HepG2 (cell line): ENCODE results near the gene TMED9. TPM values are rescaled to one million over a fixed set of nuclear protein-coding genes. Genes with fewer than 3 reads are reported as not detected.

ENCODE experiments used
- AGO1 ChIP-seq: fragments of 200-400 bp; formaldehyde crosslinking; IDR thresholded peaks from 2 replicates; pipeline ENCODE4 v1.6.1; 2017; ENCODE audit warnings: mild to moderate bottlenecking, low read depth, low read length, moderate library complexity; ENCODE audit not compliant: poor library complexity, severe bottlenecking
- ARID3A ChIP-seq: IDR thresholded peaks from 2 replicates; pipeline ENCODE4 v1.6.1; 2012; ENCODE audit warnings: low read depth, low read length, improper control_type of control experiment
- ARNT ChIP-seq: fragments of 450-650 bp; IDR thresholded peaks from 2 replicates; pipeline ENCODE4 v1.6.1; 2017
- BCL6 ChIP-seq: IDR thresholded peaks from 2 replicates; pipeline ENCODE4 v1.6.1; 2016; ENCODE audit warnings: missing genetic modification reagents, missing compliant biosample characterization
- CENPT ChIP-seq: sonication (generic); formaldehyde crosslinking; IDR thresholded peaks from 2 replicates; pipeline ENCODE4 v1.8.0; 2022; ENCODE audit warnings: low read depth, mild to moderate bottlenecking, moderate library complexity, missing genetic modification reagents
- CSRNP1 ChIP-seq: sonication (generic); formaldehyde crosslinking; IDR thresholded peaks from 2 replicates; pipeline ENCODE4 v1.8.1; 2023; ENCODE audit warnings: mild to moderate bottlenecking, missing genetic modification reagents
- ELF3 ChIP-seq: IDR thresholded peaks from 2 replicates; pipeline ENCODE4 v1.6.1; 2016; ENCODE audit warnings: missing genetic modification reagents, missing compliant biosample characterization
- ETS1 ChIP-seq: sonication (generic); formaldehyde crosslinking; IDR thresholded peaks from 2 replicates; pipeline ENCODE4 v1.4.0; 2020; ENCODE audit warnings: missing genetic modification reagents
- HDAC2 ChIP-seq: sonication (generic); formaldehyde crosslinking; IDR thresholded peaks from 2 replicates; pipeline ENCODE4 v1.4.0; 2020; ENCODE audit warnings: missing genetic modification reagents
- HOXD1 ChIP-seq: sonication (generic); formaldehyde crosslinking; IDR thresholded peaks from 2 replicates; pipeline ENCODE4 v1.5.0; 2020; ENCODE audit warnings: missing genetic modification reagents
- KLF11 ChIP-seq: IDR thresholded peaks from 2 replicates; pipeline ENCODE4 v1.6.1; 2016; ENCODE audit warnings: missing compliant biosample characterization
- KLF9 ChIP-seq: IDR thresholded peaks from 2 replicates; pipeline ENCODE4 v1.6.1; 2016; ENCODE audit warnings: low read depth
- MIXL1 ChIP-seq: IDR thresholded peaks from 2 replicates; pipeline ENCODE4 v1.6.1; 2016
- NFYB ChIP-seq: sonication (generic); formaldehyde crosslinking; IDR thresholded peaks from 2 replicates; pipeline ENCODE4 v1.4.0; 2020; ENCODE audit warnings: missing genetic modification reagents
- PHF21A ChIP-seq: sonication (generic); formaldehyde crosslinking; IDR thresholded peaks from 2 replicates; pipeline ENCODE4 v1.5.0; 2020; ENCODE audit warnings: mild to moderate bottlenecking, missing genetic modification reagents
- SALL2 ChIP-seq: sonication (generic); formaldehyde crosslinking; IDR thresholded peaks from 2 replicates; pipeline ENCODE4 v1.8.1; 2023; ENCODE audit warnings: mild to moderate bottlenecking, missing genetic modification reagents, inconsistent platforms
- SATB2 ChIP-seq: sonication (generic); formaldehyde crosslinking; IDR thresholded peaks from 2 replicates; pipeline ENCODE4 v1.5.0; 2020; ENCODE audit warnings: missing genetic modification reagents
- SIN3A ChIP-seq: IDR thresholded peaks from 2 replicates; pipeline ENCODE4 v1.6.1; 2011; ENCODE audit warnings: low read depth, mild to moderate bottlenecking, control low read depth, low read length, borderline replicate concordance
- SOX13 ChIP-seq, 3 experiments: fragments of 450-650 bp in 1 of 3; sonication (generic) in 1 of 3; formaldehyde crosslinking in 1 of 3; IDR thresholded peaks in 2 of 3; conservative IDR thresholded peaks in 1 of 3; 2 replicates each; pipeline versions ENCODE4 v1.5.0 to v1.6.1; 2016 to 2020; ENCODE audit warnings: antibody characterized with exemption in 1 of 3, mild to moderate bottlenecking in 1 of 3, missing compliant biosample characterization in 1 of 3, missing genetic modification reagents in 1 of 3, moderate library complexity in 1 of 3
- STAG1 ChIP-seq: sonication (generic); formaldehyde crosslinking; IDR thresholded peaks from 2 replicates; pipeline ENCODE4 v1.4.0; 2020; ENCODE audit warnings: missing genetic modification reagents
- TEAD3 ChIP-seq: optimal IDR thresholded peaks from 2 replicates; pipeline ENCODE3; 2016; ENCODE audit warnings: borderline replicate concordance
- TFAP4 ChIP-seq: sonication (generic); IDR thresholded peaks from 2 replicates; pipeline ENCODE4 v1.6.1; 2016; ENCODE audit warnings: low read depth, borderline replicate concordance
- TFDP1 ChIP-seq: IDR thresholded peaks from 2 replicates; pipeline ENCODE4 v1.6.1; 2016; ENCODE audit warnings: missing compliant biosample characterization, missing genetic modification reagents, borderline replicate concordance
- ZNF224 ChIP-seq: sonication (generic); formaldehyde crosslinking; IDR thresholded peaks from 2 replicates; pipeline ENCODE4 v1.5.0; 2020; ENCODE audit warnings: mild to moderate bottlenecking, missing genetic modification reagents
- ZNF670 ChIP-seq: sonication (generic); formaldehyde crosslinking; IDR thresholded peaks from 2 replicates; pipeline ENCODE4 v1.8.0; 2022; ENCODE audit warnings: mild to moderate bottlenecking, missing genetic modification reagents, borderline replicate concordance
- ZNF841 ChIP-seq: sonication (generic); formaldehyde crosslinking; IDR thresholded peaks from 2 replicates; pipeline ENCODE4 v1.8.1; 2023; ENCODE audit warnings: missing genetic modification reagents, borderline replicate concordance
- polyA plus RNA-seq, 8 experiments: library from polyadenylated mRNA; depleted of rRNA in 3 of 8; stranded (reverse) in 7 of 8; unstranded in 1 of 8; fragments of >200 nt; fragmentation: Illumina TruSeq in 4 of 8; extraction: Trizol in 4 of 8; gene quantifications; 2 replicates each; pipeline versions ENCODE4 v1.2.1 to v1.2.3, GENCODE V29; 2011 to 2016; ENCODE audit warnings: low read depth in 4 of 8, missing spikeins in 1 of 8, mixed read lengths in 1 of 8; ENCODE audit not compliant: insufficient read depth in 1 of 8
- total RNA-seq, 5 experiments: library from RNA; depleted of rRNA; stranded (reverse); fragments of >200 nt; fragmentation: Illumina TruSeq; extraction: Trizol; gene quantifications; 2 replicates each; pipeline ENCODE4 v1.2.3, GENCODE V29; 2016; ENCODE audit warnings: low read depth in 1 of 5

Gene TMED9
- total and polyA plus RNA-seq, 2 of the 13 experiments (the other 11 are each of a cell fraction or from before 2014, with no cell fraction given): 161 to 350 TPM

- TF ChIP-seq SIN3A (no peak), ELF3 (CRISPR knock-in tag) (peak; percentile 8; the same call in 1 of the 2 replicates), ARID3A (peak; percentile 77), NFYB (CRISPR knock-in tag) (no peak), TEAD3 (CRISPR knock-in tag) (peak; percentile 73), MIXL1 (CRISPR knock-in tag) (peak; percentile 82), ZNF224 (no peak), PHF21A (CRISPR knock-in tag) (peak; percentile 86), HDAC2 (CRISPR knock-in tag) (peak; percentile 68; the same call in 1 of the 2 replicates), SOX13 (IDR thresholded peaks at IDR 0.05) (no peak), SOX13 (CRISPR knock-in tag; conservative IDR thresholded peaks at IDR 0.05 in 1 of 2, IDR thresholded peaks at IDR 0.05 in 1 of 2) (peak in 1 of 2 experiments; percentile 56; a peak in 1 of 4 replicates), SALL2 (CRISPR knock-in tag) (no peak), TFDP1 (CRISPR knock-in tag) (peak; percentile 23; the same call in 1 of the 2 replicates), BCL6 (CRISPR knock-in tag) (peak; percentile 55), AGO1 (no peak), CSRNP1 (no peak), ETS1 (no peak), STAG1 (CRISPR knock-in tag) (no peak), TFAP4 (no peak), SATB2 (no peak), ARNT (no peak), ZNF670 (CRISPR knock-in tag) (0 out of 2 replicates have a peak, but pooled peaks have one; percentile 29), CENPT (CRISPR knock-in tag) (no peak), ZNF841 (CRISPR knock-in tag) (no peak), HOXD1 (CRISPR knock-in tag) (peak; percentile 55; the same call in 1 of the 2 replicates), KLF11 (CRISPR knock-in tag) (no peak), KLF9 (CRISPR knock-in tag) (no peak)
These were observed 3.5 kb upstream of the TMED9 start (continued) for GRCh38 chr5:177588413-177588909.
